NCI-H146 treated with DMSO at 0.1 percent for 48 hours (cell line): ENCODE measurements around the gene PLXNA4.

Experiments used
- DNase-seq: peaks from one replicate; lab custom pipeline; 2025; ENCODE audit not compliant: unreplicated experiment; lab: John Stamatoyannopoulos, UW

Gene PLXNA4

DNA sequence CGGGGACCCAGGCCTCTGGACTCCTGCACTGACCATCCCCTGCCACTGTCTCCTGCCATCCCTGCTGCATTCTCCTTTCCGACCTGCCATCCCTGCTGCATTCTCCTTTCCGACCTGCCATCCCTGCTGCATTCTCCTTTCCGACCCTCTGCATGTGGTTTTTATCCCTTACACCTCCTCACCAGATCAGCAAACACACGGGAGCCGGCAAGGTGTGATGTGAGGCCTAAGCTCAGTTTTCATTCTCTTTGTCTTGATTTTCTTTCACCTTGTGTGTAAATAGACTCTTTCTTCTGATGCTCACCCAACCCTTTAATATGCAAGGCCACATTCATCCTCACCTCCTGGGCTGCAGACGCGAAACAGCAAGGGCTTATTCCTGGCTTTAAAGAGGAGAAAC is 11.4 kb downstream of the PLXNA4 start:
- no peak for DNase-seq

DNA sequence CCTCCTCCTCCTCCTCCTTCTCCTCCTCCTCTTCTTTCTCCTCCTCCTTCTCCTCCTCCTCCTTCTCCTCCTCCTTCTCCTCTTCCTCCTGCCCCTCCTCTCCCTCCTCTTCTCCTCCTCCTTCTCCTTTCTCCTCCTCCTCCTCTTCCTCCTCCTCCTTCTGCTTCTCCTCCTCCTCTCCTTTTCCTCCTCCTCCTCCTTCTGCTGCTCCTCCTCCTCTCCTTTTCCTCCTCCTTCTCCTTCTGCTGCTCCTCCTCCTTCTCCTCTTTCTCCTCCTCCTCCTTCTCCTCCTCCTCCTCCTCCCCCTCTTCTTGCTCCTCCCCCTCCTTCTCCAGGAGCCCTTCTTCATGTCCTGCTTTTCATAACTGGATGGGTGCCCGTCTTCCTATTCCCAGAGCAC is 12.2 kb downstream of the PLXNA4 start:
- no peak for DNase-seq

DNA sequence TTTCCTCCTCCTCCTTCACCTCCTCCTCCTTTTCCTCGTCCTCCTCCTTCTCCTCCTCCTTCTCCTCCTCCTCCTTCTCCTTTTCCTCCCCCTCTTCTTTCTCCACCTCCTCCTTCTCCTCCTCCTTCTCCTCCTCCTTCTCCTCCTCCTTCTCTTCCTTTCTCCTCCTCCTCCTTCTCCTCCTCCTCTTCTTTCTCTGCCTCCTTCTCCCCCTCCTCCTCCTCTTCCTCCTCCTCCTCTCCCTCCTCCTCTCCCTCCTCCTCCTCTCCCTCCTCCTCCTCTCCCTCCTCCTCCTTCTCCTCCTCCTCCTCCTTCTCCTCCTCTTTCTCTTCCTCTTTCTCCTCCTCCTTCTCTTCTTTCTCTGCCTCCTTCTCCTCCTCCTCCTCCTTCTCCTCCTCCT is 13.6 kb downstream of the PLXNA4 start:
- no peak for DNase-seq

DNA sequence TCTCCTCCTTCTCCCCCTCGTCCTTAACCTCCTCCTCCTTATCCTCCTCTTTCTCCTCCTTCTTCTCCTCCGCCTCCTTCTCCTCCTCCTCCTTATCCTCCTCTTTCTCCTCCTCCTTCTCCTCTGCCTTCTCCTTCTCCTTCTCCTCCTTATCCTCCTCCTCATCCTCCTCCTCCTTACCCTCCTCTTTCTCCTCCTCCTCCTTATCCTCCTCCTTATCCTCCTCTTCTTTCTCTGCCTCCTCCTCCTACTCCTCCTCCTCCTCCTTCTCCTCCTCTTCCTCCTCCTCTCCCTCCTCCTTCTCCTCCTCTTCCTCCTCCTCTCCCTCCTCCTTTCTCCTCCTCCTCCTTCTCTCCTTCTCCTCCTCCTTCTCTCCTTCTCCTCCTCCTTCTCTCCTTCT is 14.5 kb downstream of the PLXNA4 start:
- no peak for DNase-seq

DNA sequence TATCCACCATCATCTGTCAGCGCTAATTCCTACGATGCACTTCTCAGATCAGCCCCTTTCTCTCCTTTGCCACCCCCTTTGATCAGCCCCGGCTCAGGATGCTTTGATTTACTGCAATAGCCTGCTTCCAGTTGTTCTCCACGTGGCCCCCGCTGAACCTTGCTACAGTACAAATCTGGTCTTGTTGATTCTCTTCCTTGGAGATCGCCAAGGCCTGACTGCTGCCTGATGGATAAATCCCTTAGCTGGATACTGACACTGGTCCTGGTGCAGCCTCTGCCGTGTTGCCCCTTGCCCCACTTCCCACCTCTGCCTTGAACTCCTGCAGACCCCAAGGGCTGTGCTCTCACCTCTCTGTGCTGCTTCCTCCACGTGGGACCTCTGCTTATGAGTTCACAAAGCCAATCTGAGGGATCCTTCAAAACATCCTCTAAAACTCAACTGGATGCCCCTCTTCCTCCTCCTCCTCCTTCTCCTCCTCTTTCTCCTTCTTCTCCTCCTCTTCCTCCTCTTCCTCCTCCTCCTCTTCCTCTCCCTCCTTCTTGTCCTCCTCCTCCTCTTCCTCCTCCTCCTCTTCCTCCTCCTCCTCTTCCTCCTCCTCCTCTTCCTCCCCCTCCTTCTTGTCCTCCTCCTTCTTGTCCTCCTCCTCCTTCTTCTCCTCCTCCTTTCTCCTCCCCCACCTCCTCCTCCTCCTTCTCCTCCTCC is 15.3 kb downstream of the PLXNA4 start:
- DNase-seq, result no peak

DNA sequence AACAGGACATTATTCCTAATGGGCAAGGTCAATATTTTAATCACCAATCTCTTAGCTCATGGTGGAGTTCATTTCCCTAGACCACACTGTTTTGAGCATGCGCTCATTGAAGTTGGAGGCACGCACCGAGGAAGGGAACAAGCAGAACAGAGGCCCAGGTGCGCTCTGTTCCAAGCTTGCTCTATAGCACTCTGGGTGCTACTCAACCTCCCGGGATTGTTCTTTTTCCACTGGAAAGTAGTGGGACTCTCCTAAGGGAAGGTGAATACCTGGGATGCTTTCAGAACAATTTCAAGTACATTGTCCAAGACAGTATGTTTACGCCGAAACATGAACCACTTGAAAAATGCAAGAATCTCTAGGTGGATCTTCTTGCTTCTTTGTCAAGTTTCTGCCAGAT is 16.2 kb downstream of the PLXNA4 start:
- no peak for DNase-seq

DNA sequence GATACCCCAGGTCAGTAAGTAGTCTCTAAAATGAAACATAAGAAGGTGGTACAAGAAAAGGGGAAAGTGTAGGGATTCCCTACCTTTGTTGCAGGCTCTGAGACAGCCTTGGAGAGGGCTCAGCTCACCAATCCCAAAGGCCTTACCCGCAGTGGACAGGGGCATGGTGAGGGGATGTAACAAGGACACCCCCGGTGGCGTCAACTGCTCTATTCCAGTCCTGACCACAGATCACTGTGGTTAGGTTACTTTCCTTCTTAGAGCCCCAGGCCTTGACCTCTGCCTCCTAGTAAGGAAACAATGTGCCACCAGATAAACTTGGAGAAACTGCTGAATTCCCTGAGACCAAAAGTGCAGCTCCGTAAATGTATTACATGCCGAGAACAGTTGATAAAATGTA is 17.5 kb downstream of the PLXNA4 start:
- no peak for DNase-seq

DNA sequence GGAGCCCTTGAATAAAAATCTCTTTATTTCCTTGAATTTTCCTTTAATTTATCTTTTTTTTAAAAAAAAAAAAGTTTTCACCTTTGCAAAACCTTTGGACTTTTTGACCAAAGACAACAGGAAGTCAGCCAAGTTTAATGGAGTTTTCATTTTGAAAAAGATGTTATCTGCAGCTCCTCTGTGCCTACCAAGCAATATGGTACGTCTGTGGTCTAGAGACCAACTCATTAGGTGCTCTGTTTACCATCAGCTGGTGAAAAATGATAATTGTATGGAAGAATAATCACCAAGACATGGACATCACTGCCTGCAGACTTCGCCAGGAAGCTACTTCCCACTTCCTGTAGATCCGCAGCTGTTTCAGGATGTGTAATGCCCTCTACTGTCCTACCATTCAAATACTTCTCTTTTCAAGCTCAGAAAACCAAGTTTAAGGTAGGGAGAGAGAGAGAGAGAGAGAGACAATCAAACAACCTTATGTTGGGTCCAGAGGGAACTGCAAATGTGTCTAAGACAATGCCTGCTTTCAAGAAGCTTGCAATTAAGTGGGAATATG is 18.7 kb downstream of the PLXNA4 start:
- DNase-seq, result no peak

DNA sequence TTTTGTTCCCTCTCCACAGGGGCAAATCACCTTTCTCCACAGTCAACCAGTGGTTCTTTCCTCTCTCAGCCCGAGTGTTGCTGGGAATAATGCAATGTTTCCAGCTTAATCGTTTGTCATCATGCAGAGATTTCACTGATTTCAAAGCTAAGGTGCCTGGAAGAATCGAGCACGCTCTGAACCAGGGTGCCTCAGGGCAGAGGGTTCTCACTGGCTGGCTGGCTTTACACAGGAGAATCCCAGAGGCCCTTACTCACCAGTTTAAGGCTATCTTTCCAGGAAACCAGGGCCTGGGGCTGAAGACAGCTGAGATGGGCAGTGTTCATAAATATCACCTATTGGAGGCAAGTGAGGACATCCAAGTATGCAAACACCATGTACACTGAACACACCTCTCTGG is 21.8 kb downstream of the PLXNA4 start:
- DNase-seq, result no peak

DNA sequence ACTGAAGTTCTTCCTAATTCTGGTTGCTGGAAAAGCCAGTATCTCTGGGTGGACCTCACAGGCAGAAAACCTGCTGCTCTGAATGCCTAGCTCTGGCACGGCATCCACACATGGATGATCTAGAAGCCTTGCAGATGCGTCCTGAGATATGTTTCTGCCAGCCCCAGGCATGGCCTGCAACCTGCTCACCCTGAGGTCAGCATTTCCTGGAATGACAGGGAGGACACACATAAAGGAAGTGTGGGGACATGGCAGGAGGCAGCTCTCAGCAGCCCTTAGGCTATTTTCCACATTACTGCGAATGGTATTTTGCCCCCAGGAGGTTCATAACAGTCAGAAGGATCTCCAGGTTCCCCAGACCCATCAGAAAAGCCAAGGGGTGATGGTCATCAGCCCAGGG is 23.2 kb downstream of the PLXNA4 start:
- DNase-seq, result no peak

DNA sequence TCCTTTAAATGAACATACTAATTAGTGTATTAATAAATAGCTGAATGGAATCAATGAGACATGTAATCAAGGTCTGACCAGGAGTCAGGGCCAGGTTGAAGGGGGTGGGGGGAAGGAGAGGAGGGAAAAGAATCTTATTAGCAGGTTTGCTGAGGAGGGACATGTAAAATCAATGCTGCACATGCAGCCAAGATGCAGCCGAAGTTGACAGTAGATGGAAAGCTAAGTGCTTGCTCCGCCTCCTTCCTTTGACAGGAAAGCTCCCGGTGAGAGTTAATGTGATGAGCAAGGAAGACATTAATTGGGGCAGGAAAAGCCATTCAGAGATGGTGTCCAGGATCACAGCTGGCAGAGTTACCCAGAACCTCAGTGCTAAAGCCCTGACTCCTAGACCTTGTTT is 24.4 kb downstream of the PLXNA4 start:
- no peak for DNase-seq

DNA sequence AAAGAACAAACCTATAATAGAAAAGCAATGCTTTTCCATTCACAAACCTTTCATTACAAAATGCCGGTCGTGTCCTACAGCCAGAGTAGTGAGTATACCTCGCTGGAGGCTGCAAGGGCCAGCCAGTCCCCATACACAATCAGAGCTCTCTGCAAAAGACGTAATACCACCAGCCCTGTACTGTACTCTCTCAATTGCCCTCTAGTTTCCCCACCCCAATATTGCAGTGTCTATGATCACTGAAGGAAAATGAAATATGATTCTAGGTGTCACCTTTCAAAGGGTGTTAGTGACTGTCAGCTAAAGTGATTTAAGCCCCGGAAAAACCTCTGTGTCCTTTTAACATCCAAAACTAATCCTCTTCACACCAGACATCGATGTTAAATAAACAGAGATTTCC is 24.8 kb downstream of the PLXNA4 start:
- no peak for DNase-seq

DNA sequence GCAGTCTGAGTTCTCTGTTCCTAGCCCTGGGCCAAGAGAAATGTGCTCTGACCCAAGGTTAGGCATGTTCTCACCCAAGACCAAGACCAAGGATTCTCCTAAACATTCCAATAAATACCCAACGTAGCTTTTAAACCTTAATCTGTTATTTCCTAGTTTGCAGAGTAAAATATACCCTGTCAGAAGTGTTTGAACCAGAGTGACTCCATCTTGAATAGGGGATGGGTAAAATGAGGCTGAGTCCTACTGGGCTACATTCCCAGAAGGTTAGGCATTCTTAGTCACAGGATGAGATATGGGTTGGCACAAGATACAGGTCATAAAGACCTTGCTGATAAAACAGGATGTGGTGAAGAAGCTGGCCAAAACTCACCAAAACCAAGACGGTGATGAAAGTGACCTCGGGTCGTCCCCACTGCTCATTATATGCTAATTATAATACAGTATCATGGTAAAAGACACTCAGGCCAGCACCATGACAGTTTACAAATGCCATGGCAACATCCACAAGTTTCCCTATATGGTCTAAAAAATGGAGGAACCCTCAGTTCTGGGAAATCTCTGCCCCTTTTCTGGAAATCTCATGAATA is 27.7 kb downstream of the PLXNA4 start:
- no peak for DNase-seq

DNA sequence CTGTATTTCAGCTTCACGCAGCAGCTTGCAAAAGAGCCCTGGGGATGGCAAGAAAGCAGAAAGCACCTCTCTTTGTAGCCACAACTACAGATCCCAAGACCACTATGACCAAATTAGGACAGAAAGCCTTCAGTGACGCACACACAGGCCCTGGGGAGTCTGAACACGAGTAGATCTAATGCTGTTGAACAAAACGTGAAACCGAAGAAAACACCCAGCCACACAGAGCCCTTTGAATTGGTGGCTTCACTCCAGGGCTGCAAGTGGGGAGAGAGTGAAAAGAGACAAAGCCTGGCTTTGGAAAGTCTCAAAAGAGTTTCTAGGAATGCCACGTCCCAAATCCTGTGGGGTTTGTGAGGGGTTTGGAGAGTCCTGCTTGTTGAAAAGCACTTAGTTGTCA is 28.4 kb downstream of the PLXNA4 start:
- DNase-seq, result no peak

DNA sequence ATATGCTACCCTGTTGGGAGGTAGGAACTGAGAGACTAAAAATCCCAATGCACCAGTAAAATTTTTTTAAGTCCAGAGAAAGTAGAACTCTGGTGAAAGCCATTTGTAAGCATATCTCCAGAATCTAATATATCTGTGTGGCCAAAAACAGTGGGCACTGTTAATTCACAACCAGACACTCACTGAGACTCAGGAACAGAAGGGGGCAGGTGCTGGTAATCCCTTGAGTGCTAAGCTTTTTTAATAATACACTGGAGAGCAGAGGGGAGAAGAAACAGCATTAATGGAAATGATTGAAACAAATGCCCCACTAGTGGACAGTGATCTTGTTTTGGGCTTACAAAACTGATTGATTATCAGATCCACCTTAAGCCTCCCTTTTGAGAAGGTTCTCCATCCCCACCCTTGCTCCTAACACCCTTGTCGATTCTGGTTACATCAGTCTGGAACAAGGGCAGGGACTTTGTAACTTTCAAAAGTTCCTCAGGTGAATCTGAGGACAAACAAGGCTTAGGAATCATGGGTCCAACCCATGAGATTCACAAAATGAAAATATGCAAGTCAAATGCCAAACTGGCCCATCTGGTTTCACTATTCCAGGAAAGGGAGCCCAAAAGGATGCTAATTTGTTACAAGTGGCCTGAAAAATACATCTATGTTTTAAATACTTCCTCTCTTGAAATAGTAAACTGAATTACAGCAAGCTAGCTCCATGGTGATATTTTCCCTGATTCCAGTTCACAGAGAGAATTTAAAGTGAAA is 29.7 kb downstream of the PLXNA4 start:
- DNase-seq, result no peak

DNA sequence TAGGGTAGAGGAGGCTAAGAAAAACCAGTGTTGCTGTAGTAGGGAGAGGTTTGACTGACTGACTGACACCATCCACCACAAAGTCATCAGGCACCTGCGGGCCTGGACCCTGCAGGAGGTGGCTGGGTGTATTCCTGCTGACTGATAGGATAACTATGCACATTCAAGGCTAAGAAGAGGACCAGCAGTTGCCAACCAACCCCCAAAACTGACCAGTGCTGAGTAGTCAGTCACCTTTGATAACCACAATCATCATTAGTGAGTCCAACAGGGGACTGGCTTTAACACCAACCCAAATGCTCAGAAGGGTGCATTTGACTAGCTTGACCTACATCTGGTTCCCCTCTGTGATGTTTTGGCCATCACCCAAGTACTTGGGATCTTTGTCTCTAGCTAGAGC is 30.5 kb downstream of the PLXNA4 start:
- no peak for DNase-seq

DNA sequence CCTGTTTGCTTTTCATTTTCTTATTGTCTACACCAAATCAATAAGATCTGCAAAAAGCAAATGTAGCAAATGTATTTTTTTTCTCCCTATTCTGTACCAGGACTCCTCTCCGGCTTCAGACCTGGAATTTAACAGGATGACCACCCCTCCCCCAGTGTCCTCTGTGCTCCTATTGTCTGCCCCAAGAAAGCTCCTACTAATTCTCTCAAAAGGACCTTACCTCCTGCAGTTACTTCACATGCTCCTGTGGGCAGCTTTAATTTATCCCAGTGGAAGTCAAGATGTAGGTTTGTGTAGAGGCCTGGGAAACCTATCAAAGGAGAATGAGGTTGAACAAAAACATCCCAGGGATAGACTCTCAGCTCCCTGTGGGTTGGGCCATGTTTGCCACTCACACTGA is 31.3 kb downstream of the PLXNA4 start:
- no peak for DNase-seq

DNA sequence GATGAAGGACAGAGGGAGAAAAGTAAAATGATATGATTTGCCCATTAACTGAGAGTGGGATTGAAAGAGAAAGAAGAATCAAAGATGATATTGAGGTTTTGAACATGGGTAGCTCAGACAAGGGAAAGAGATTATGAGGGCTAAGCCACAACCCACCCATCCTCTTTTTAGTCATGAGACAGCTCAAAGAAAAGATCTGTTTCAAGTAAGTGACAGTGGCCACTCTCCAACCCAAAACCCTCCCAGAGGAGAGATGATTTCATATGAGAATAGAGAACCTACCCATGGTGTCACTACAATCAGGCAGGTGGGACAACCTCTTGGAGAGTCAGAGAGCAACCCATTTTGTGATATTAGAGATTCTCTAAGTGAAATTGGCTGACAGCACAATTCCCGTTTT is 32.2 kb downstream of the PLXNA4 start:
- DNase-seq, result no peak

DNA sequence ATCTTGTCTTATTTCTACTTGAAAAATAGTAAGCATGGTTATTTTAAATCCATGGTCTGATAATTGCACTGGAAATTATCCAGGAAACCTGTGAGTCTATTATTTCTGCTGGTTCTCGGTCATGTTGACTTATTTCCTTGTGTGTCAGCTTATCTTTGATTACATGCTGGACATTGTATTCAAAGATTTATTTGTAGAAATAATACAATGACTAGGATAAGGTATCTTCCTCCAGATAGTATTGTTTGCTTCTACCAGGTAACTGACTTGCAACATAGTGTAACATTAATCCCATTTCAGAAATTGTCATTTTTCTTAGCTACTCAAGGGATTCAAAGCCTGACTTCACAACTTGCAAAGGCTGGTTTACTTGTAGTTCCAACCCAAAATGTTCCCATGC is 33.4 kb downstream of the PLXNA4 start:
- DNase-seq, result no peak

DNA sequence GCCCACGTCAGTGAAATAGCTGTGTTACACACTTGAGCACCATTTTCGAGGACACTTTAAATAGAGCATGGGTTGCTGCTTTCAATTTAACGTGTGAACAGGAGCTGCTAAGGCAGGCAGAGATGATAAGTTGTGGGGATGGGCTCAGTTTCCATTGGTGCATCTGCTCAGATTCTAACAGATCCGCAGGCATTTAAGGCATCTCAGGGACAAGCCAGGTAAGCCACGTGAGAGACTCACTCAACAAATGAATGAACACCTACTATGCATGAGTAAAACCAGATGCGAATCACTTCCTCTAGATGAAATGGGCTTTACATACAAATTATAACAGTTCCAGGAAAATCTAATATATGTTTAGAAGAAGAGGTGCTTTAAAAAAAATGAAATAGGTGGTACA is 34.6 kb downstream of the PLXNA4 start:
- no peak for DNase-seq

DNA sequence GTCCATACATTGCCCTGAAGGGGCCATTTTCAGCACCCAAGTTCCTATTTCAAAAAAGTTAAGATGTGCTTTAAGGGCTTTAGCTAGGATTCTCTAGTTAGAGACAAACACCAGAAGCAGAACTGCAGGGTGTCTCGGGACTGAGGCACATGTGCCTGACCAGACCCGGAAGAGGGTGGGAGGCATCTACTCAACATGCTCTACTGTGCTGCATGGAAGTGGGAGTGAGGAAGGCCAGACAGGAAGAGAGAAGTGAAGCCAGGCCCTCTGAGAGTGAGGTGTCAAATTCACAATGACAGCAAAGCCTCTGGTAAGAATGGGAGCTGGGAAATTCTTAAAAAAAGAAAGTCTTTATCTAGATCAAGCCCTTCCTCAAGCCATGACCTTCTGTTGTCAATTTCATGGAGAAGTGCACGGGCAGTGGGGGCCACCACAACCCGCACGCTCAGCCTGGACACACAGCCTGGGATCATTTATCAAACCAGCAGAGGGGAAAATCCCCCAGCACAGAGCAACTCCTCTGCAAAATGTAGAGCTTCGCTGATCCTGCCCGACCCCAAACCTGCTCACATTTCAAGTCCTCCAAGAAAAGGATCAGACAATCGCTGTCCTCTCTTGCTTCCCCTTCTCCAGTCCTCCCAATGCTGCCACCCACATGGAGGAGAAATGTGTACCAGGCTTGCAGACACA is 38.7 kb downstream of the PLXNA4 start:
- DNase-seq, result no peak
